Prostate gland (tissue), 2 donors: ENCODE results near the gene BBS9.

Source experiments
- POLR2A ChIP-seq: fragments of 450-650 bp; IDR thresholded peaks from one replicate; pipeline ENCODE4 v1.6.1; 2016; ENCODE audit warnings: antibody characterized with exemption, mild to moderate bottlenecking
- POLR2AphosphoS5 ChIP-seq: sonication (generic); formaldehyde crosslinking; IDR thresholded peaks from one replicate; pipeline ENCODE4 v1.6.1; 2017; ENCODE audit warnings: antibody characterized with exemption
- TF ChIP-seq, protein P1 (sequence below), 4 experiments: fragments of 200-600 bp in 2 of 4; fragments of 450-650 bp in 2 of 4; sonication (generic) in 2 of 4; IDR thresholded peaks; 1 replicate in 3 of 4; 2 replicates in 1 of 4; pipeline ENCODE4 v1.5.1; 2016 to 2019; ENCODE audit warnings: antibody characterized with exemption in 4 of 4, mild to moderate bottlenecking in 2 of 4, moderate library complexity in 2 of 4

DNA sequence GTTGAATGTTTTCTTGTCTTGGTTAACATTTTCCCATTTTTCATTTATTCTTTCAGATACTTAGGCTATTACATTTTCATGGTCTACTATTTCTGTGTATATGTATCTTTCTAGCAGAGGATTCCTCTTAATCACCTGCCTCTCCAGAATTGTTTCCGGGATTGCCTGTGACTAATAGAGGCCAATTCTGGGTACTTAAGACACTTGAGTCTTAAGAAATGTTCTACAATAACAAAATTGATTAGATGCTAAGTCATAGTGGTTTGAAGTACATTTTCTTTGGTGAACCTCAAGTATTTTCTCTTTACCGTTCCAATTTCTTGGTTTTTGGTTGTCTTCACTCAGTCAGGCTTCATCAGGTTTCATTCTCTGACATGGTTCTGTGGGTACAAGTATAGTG lies 26.4 kb downstream of the BBS9 start:
- TF ChIP-seq, protein P1, sequence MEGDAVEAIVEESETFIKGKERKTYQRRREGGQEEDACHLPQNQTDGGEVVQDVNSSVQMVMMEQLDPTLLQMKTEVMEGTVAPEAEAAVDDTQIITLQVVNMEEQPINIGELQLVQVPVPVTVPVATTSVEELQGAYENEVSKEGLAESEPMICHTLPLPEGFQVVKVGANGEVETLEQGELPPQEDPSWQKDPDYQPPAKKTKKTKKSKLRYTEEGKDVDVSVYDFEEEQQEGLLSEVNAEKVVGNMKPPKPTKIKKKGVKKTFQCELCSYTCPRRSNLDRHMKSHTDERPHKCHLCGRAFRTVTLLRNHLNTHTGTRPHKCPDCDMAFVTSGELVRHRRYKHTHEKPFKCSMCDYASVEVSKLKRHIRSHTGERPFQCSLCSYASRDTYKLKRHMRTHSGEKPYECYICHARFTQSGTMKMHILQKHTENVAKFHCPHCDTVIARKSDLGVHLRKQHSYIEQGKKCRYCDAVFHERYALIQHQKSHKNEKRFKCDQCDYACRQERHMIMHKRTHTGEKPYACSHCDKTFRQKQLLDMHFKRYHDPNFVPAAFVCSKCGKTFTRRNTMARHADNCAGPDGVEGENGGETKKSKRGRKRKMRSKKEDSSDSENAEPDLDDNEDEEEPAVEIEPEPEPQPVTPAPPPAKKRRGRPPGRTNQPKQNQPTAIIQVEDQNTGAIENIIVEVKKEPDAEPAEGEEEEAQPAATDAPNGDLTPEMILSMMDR (IDR thresholded peaks at IDR 0.05) = no peak
- TF ChIP-seq POLR2AphosphoS5 (no peak), POLR2A (no peak)
